NB4 (cell line): ENCODE data around the gene COL4A2.

Experiments used
- CTCF ChIP-seq: IDR thresholded peaks from one replicate; pipeline ENCODE4 v1.5.1; 2012; ENCODE audit warnings: low read depth, low read length
- MAX ChIP-seq: IDR thresholded peaks from 2 replicates; pipeline ENCODE4 v1.6.1; 2011; ENCODE audit warnings: low read depth, low read length
- MYC ChIP-seq: IDR thresholded peaks from 2 replicates; pipeline ENCODE4 v1.6.1; 2011; ENCODE audit warnings: low read depth, low read length
- POLR2A ChIP-seq: IDR thresholded peaks from 2 replicates; pipeline ENCODE4 v1.6.1; 2011; ENCODE audit warnings: mild to moderate bottlenecking; ENCODE audit not compliant: insufficient read length; ENCODE audit errors: extremely low read depth

GRCh38 chr13:110374431-110375370 lies 67.6 kb downstream of the COL4A2 start:
- TF ChIP-seq CTCF = no peak
- TF ChIP-seq POLR2A = no peak
- no peak for TF ChIP-seq MAX
- TF ChIP-seq MYC = no peak
